Erythroblast (primary cell): Measurements from ENCODE around the gene OR52B6.

ENCODE experiments used
- GATA1 ChIP-seq: IDR thresholded peaks from 2 replicates; pipeline ENCODE4 v1.6.1; 2011; ENCODE audit warnings: low read depth, mild to moderate bottlenecking, control low read depth, low read length, moderate library complexity
- POLR2A ChIP-seq: IDR thresholded peaks from 2 replicates; pipeline ENCODE4 v1.6.1; 2011; ENCODE audit warnings: mild to moderate bottlenecking, low read length

GRCh38 chr11:5605849-5606248, 25.2 kb downstream of the OR52B6 start:
- TF ChIP-seq POLR2A (no peak), GATA1 (no peak)
